A673 (cell line): Measurements from ENCODE around the gene ID3.

Experiments
- EZH2 ChIP-seq: fragments of 200-600 bp; sonication (generic); IDR thresholded peaks from 2 replicates; pipeline ENCODE4 v1.6.1; 2017; ENCODE audit warnings: borderline replicate concordance, low read depth, mild to moderate bottlenecking, mixed read lengths, antibody characterized with exemption, low read length; ENCODE audit not compliant: poor library complexity, severe bottlenecking
- TF ChIP-seq, protein P1 (sequence below): fragments of 300-800, 200-600 bp; sonication (generic); conservative IDR thresholded peaks from 2 replicates; pipeline ENCODE4 v1.5.1; 2017; ENCODE audit warnings: low read depth, mild to moderate bottlenecking, antibody characterized with exemption, low read length, moderate library complexity, mixed read lengths

DNA sequence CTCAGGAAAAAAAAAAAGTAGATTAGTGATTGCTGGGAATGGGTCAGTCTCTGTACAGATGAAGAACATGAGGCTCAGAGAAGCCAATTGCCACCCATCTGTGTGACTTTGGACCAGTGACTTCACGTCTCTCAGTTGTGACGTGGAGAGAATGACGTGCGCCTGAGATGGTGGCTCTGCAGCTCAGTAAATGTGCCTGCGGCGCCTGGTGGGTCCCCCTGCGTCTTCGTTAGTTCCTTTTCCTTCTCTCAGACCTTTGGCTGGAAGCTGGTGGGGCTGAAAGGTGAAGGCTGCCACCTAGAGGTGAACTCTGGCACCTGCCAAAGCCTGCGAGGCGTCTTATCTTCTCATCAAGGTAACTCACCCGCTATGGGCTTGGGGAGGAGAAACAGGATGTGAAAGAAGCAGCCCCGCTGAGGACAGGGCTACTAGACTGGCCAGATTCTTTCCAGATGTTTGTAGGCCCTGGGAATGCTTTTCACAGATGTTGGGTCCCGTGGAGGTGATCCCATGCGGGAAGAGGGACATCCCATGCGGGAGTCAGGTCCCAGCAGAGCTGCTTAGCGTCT lies 19.5 kb downstream of the ID3 start:
- TF ChIP-seq, protein P1, sequence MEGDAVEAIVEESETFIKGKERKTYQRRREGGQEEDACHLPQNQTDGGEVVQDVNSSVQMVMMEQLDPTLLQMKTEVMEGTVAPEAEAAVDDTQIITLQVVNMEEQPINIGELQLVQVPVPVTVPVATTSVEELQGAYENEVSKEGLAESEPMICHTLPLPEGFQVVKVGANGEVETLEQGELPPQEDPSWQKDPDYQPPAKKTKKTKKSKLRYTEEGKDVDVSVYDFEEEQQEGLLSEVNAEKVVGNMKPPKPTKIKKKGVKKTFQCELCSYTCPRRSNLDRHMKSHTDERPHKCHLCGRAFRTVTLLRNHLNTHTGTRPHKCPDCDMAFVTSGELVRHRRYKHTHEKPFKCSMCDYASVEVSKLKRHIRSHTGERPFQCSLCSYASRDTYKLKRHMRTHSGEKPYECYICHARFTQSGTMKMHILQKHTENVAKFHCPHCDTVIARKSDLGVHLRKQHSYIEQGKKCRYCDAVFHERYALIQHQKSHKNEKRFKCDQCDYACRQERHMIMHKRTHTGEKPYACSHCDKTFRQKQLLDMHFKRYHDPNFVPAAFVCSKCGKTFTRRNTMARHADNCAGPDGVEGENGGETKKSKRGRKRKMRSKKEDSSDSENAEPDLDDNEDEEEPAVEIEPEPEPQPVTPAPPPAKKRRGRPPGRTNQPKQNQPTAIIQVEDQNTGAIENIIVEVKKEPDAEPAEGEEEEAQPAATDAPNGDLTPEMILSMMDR = peak; percentile 97
- no peak for TF ChIP-seq EZH2
